ENCODE measurements around the gene DNAJB6.

DNA sequence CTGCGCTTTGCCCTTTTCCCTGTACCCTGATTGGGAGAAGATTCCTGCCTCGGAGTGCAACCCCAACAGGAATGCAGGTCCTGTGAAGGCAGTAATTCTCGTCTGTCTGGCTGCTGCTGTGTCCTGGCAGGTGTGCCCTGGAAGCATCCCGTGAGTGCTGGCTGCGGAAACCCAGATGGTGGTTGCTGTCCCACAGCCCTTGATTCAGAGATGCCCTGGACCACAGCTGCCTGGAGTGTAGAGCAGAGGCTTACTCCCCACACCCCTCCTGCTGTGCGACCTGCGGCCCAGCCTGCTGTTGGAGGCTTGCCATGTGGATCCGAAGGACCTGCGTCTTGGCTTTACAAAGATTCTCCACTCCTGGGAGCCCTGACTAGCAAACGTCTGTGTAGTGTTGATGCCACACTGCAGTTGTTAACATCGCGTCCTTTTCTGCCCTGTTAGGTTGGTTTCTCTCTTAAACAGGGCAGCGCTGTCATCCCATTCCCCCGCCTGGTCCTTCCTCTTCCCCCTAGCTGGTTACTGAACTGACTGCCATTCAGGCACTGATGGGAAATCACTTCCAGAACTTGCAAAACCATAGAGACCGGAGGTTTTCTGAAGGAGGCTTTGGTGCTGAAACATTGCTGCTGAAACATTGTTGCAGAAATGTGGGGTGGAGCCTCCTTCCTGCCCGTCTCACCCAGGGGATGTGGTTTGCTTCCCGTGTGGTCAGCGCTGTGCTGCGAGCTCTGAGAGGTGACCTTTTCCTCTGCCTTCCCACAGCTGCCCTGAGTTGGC lies 53.3 kb downstream of the DNAJB6 start:
- TF ChIP-seq, protein P1, sequence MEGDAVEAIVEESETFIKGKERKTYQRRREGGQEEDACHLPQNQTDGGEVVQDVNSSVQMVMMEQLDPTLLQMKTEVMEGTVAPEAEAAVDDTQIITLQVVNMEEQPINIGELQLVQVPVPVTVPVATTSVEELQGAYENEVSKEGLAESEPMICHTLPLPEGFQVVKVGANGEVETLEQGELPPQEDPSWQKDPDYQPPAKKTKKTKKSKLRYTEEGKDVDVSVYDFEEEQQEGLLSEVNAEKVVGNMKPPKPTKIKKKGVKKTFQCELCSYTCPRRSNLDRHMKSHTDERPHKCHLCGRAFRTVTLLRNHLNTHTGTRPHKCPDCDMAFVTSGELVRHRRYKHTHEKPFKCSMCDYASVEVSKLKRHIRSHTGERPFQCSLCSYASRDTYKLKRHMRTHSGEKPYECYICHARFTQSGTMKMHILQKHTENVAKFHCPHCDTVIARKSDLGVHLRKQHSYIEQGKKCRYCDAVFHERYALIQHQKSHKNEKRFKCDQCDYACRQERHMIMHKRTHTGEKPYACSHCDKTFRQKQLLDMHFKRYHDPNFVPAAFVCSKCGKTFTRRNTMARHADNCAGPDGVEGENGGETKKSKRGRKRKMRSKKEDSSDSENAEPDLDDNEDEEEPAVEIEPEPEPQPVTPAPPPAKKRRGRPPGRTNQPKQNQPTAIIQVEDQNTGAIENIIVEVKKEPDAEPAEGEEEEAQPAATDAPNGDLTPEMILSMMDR (IDR thresholded peaks at IDR 0.05): no peak
- no peak for TF ChIP-seq POLR2A (IDR thresholded peaks at IDR 0.05)

Data from uterus (tissue), 2 donors.